HG03469 (cell line): Measurements from ENCODE around the gene MKI67.

Source experiments
- ATAC-seq: cut with Tn5 transposase; IDR thresholded peaks from one replicate; pipeline ENCODE4 v1.9.1; 2021; ENCODE audit warnings: mild to moderate bottlenecking, moderate library complexity, moderate number of reproducible peaks; ENCODE audit not compliant: unreplicated experiment

Gene MKI67

DNA sequence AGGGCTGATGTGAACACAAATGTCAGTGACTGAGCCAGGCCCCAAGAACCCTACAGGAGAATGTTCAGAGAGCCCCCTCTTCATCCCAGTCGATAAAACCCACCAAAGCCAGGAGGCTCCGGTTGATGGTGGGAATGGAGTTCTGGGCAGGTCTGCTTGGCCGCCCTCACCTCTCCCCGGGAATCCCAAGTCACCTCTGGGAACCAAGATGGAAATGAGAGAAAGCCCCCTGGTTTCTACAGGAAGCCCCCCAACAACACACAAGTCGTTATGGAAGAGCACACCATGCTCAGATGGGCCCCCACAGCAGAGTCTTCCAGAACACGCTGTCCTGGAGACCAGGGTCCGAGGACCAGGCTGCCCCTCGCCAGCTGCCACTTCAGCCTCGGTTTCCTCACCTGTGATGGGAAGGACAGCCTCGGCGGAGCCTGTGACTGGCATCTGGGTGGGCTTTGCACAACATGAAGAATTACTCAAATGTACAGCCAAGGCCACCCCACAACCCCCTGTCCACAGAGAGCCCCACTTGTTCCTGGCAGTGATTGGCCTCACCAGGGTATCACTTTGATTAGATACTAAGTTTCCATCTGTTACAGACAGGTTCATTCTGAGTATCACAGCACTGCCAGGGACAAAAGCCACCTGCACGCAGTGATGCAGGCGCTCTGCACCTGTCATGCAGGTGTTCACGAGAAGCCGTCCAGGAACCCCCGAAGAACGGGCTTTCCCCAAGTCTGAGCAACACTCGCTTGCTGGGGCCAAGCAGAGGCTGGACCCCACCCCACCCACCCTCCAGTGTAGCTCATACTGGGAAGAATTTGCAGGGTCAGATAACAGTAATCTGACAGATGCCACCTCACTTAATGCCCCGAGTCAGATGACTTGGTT lies 57.6 kb downstream of the MKI67 start:
- no peak for ATAC-seq

DNA sequence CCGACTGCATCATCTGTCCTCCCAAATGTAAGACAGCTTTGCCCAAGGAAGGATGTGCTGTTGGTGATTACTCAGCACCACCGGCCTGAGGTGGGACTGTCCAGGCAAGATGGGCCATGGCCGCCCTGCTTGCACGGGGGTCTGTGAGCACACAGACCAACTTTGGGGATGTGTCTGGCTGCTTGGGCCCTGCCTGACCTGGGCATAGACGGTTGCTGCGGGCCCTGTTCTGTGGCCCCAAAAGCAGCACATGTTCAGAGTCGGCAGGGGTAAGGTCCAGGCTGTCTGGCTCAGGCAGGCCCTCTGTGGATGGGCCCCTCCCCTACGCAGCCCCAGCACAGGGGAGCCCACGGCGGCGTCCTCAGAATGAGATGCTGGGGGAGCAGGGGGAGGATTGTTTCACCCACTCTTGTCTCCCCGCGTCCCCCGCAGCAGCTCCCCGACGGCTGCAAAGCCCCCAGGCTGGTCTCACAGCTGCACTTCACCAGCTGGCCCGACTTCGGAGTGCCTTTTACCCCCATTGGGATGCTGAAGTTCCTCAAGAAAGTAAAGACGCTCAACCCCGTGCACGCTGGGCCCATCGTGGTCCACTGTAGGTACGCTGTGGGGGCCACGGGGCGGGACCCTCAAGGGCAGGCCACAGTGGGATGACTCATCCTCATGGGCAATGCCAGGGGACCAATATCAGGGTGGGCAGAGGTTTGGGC lies 58.4 kb downstream of the MKI67 start:
- no peak for ATAC-seq

DNA sequence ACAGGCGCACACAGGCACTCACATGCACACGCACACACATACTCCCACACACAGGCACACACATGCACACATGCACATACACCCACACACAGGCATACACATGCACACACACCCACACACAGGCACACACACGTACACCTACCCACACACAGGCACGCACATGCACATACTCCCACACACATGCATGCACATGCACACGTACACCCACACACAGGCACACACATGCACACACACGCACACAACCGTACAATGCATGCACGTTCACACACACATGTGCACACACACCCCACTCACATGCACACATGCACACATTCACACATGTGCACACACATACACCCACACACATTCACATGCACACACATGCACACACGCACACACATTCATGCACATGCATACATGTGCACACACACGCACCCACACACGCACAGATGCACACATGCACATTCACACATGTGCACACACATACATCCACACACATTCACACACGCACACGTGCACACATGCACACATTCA lies 59.3 kb downstream of the MKI67 start:
- no peak for ATAC-seq

DNA sequence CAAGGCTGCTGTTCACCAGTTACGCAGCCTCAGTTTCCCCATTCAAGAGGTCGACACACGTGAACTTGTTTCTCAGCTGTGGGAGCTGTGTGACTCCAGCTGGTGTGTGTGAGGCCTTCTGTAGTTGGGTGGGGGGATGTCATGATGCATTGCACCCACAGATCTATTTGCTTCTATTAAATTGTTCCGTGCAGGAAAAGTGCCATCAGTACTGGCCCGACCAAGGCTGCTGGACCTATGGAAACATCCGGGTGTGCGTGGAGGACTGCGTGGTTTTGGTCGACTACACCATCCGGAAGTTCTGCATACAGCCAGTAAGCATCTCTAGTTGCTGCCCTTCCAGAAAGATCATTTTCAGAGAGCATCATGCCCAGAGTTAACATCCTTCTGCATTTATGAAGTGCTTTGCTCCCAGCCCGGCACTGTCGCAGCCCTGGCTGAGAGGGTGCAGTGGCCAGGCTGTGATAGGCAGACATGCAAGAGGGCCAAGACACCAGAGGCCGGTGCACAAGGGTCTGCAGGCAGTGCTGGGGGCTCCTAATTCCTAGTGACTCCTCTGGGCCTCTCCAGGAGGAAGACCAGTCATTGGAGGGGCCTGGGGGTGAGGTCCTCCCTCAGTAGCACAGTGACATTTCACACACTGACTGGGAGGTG lies 60.2 kb downstream of the MKI67 start:
- no peak for ATAC-seq

DNA sequence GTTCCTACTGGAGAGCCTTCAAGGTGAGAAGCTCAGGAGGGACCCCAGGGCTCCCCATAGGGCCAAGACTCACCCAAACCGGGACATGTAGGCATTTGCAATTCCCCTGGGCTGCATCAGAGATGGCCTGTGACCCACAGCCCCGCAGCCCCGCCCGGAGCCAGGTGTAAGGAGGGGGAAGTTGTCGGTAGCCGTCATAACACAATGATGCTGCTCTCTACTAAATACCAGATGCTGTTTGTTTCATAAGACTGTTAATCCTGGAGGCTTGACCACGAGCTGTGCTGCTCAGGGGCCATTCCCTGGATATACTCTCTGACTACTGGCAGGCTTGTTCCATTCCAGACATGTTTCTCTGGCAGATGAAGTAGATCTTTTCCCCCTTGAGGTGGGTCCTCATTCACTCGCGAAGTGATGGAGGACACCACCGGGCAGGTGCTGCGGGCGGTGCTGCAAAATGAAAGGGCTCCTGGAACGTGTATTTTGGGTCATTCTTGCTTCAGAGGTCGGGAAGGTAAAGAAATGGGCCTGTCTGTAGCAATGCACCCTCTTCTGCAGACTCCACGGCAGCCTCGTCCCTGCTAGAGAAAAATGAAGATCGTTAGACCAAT lies 61.1 kb downstream of the MKI67 start:
- no peak for ATAC-seq

DNA sequence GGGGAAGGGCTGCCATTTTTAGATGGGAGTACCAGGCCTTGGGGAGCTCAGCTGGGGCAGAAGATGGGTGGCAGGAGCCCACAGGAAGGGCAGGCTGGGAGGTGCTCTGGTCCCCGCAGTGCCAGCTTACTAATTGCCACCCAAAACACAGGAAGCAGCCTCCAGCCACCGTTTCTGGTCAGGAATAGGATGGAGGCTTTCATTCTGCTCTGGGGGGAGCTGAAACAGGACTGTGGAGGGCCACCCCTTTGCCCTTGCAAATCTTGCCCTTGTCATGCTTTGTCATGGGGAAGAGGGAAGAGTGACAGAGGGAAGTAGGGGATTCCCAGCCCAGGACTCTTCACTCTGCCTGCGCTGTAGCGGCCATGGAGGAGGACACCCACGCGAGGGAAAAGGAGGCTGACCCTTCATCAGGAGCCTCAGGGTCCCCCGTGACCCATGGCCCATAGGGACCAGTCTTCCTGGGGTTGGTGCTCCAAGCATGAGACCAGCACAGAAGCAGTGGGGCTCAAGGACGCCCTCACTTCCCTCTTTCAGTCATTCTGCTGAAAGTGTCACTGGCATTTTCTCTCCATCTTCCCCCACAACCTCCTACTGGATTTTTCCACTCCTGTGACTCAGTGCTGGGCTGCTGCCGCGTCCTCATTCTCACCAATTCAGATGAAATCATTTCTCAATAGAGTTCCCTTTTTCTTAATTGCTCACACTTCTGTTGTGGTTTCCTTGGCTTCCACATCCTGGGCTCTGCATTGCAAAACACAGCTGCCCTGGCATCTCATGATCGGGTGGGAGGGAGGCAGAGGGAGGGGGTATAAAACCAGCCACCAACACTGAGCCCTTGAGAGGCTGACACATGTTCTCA lies 61.9 kb downstream of the MKI67 start:
- ATAC-seq, result peak; percentile 50

DNA sequence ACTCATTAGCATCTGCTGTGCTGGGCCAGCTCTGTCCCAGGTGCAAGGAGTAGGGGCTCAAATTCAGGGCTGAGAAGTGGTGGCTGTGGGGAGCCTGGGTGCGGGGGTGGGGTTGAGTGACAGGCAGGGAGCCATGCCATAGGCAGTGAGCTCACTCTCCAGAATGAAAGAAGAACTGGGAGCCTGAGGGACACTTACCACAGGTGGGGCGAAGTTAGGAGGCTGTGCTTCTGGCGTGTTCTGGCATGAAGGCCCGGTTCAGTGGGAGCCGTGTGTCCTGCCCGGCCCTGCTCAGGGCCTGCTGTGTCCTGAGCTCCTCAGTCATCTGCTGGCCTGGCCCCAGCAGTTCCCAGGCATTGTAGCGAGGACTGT lies 62.5 kb downstream of the MKI67 start:
- peak; percentile 21 for ATAC-seq

DNA sequence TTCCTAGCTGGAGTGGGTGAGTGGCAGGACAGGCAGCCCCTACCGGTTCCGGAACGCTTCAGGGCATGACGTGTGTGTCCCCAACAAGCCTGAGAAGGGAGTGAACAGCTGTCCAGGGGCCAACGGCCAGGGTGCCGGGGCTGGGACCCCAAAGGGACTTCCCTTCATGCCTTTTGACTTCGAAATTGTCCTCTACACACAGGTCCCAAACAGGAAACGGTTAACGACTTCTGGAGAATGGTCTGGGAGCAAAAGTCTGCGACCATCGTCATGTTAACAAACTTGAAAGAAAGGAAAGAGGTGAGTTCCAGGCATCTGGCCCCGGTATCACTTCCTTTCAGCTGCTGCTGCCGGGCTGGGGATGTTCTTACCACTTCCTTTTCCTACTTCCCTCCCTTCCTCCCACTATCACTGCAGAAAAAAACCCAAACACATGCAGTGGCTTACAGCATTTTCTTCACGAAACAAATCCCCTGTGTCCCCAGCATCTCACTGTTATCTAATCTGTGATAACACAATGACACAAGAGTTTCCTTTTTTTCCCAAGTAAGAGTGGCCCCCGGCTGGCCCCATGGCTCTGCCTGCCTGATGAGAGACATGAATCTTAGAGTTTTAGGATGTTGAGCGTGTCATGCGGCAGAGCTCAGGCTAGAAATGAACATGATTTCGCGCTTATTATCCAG lies 63.2 kb downstream of the MKI67 start:
- no peak for ATAC-seq

DNA sequence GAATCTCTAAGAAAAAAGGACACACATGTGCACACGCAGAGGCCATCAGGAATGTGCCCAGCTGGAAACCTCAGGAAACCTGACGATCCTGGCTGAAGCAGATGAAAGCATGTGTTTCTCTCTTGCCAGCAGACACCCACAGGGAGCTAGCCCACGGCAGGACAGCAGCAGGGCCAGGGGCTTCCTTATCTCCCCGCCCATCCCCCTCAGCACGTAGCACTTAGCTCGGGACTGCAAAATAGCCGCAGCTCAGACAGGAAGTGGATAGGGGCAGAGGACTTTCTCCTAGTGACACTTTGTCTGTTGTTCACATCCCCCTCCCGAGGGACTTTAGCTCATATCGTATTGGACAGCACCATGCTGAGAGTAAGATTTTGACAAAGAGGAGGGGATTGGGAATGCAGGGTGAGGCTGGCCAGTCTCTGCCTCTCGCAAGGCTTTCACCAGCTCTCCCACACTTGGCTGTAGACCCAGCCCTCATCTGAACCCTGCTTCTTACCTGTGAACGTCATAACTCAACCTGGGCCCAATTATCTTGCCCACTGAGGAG lies 63.8 kb downstream of the MKI67 start:
- ATAC-seq, result no peak

DNA sequence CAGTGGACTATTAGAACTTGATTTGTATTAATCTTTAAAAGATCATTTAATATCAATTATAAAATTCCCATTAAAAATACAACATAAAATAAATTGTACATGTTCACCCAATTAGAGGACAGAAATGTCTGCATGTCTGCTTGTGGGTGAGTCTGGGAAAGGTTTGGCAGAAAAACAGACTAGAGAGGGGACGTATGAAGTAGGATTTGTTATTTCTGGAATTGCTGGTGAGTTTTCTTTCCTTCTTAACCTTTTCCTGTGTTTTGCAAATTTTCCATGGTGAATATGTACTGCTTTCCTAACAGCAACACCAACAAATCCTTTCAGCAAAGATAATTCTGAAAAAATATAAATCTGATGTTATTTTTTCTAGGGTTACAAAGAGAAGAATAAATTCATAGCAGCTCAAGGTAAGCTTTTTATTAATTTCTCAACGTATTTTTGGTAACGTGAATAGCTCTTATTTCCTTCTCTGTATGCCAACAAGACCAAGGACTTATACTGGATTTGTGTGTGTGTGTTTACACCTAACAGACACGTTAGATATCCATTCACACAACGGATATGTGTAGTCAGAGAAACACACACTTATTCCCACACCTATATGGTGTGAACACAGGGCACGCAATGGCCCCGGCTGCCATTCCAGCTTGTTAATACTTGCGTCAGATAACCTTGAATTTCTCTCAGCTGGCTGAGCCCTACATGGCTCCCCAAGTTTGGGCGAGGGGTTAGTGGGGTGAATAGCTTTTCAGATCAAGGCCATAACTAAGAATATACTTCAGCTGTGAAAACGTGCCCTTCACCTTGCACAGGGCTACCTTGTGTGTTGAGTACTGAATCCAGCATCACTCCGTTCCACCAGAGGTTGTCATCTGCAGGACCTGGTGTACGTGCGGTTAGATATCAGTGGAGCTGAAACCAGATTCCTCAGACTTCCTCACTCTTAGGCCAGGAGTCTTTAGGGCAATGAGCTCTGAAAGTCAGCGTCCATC lies 64.6 kb downstream of the MKI67 start:
- ATAC-seq, result no peak

DNA sequence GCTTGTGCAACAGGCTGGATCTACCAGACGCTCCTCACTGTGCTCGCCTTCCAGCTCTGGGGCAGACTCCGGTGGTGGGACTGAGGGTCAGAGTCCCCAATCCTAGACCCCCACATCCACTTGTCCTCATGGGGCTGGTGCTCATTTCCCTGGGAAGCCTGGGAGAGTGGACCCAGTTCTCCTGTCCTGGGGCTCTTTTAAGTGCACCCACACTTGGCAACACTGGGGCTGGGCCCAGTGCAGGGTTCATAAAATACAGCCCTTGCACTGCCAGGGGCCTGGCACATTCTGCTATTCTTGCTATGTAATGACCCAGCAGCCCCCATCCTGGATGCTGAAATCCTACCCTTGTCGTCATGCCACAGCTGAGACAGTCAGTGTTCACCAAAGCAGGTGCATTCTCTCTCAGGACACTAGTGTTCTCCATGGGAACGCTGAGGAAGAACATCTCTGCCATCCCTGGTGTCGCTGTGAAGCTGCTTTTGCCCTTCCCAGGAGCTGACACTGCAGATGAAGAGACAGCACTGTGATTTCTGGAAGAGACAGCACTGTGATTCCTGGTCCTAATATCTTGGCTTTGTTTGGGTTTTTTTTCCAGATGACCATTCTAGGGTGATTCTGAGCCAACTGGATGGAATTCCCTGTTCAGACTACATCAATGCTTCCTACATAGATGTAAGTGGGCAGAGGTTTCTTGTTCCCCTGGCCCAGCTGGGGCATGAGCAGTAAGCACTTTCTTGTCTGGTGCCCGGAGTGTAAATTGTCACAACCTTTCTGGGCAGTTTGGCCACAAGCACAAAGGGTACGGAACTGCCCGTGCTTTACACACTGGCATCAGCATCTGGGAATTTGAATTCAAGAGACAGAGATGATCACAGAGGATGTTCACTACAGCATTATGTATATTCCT lies 65.6 kb downstream of the MKI67 start:
- ATAC-seq, result no peak

DNA sequence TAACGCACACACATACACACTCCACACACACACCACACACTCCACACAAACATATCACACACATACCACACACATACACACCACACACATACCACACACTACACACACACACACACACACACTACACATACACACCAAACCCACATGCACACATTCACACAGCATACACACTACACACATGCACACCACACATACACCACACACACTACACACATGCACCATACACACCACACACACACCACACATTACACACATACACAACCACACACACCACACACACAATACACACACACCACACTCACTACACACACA lies 66.3 kb downstream of the MKI67 start:
- ATAC-seq, result no peak

DNA sequence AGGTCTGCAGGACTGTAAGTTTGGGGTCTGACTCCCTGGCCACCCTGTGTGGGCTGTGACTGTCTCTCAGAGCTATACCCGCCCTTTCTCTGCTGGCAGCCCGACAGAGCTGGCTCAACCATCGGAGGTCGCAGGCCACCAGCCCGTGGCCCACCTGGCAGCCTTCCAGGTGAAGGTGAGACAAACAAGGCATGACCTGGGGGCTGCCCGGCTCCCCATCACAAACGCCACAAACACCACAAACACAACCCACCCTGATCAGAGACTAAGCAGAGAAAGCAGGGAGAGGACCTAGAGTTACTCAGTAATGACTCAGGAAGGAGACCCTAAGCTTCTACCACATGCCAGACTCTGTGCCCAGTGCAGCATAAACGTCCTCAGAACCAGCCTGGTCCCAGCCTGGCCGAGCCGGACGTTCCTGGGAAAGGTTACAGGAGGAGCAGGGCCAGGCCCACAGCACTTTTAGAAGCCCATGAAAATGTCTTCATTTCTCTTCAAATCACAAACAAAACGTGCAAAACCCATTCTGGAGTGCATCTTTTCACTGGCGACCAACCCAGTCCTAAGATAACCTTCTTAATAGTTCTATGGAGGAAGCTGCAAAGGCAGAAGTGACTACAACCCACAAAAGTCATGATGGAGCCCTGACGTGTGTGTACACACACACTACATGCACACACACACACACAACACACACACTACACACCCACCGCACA lies 66.8 kb downstream of the MKI67 start:
- no peak for ATAC-seq

DNA sequence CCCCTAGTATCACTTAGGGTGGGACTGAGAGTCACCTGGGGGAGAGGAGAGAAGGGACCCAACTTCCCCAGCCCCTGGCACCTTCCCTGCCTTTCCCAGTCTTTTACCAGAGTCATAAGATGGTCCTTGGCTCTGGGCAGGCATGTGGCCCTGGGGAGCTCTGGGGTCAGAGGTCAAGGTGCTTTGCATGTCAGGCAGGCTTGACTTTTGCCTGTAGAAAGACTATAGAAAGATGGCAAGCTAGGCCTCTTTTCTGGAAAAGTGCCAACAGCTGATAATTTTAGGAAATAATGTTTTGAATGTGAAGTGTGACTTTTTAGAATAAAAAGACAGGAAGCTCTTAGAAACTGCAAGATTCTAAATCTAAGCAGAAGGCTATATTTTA lies 67.5 kb downstream of the MKI67 start:
- ATAC-seq, result no peak

DNA sequence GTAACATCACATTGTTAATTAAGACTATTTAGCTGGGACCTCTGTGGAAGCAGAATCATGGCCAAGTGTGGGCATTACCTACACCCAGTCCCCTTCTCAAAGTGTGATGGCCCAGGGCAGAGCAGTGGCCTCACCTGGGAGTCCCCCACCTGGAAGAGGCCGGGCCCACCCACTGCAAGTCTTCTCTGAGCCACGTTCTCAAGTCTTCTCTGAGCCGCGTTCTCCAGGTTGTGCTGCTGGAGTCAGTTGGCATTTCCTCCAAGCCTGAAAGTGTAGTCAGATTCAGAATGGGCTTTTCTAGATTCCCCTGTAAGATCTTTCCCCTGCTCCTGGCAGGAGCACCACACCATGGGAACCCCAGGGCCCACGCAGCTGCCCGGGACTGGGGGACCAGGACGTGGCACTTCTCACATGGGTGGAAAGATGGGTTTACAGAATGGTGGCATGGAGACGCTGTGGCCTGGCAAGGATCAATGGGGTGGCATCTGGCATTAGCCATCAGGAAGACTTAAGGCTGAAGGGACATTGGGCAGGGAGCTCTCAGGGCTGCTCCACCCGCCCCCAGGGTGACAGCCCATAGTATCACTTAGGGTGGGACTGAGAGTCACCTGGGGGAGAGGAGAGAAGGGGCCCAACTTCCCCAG lies 68.0 kb downstream of the MKI67 start:
- ATAC-seq, result no peak
